Liver (tissue), 9 donors: ENCODE results near the gene CCDC33. TPM values are rescaled to one million over a fixed set of nuclear protein-coding genes. Genes with fewer than 3 reads are reported as not detected.

Experiments
- DNase-seq: peaks from one replicate; pipeline ENCODE4 v3.0.0-alpha.2; 2017; ENCODE audit warnings: low spot score
- H3K27ac ChIP-seq, 2 donors: one replicate each; pipeline ENCODE4 v1.7.0; 2013; ENCODE audit warnings: inconsistent platforms in 2 of 2, low read length in 2 of 2, control low read depth in 1 of 2, low read depth in 1 of 2, mild to moderate bottlenecking in 1 of 2
- H3K27me3 ChIP-seq, 4 donors: one replicate each; pipeline versions ENCODE4 v1.6.1 to v1.7.0; 2013; ENCODE audit warnings: low read length in 3 of 4, inconsistent platforms in 1 of 4, mild to moderate bottlenecking in 1 of 4, moderate library complexity in 1 of 4; ENCODE audit not compliant: control insufficient read depth in 4 of 4, insufficient read depth in 4 of 4
- H3K36me3 ChIP-seq, 4 donors: one replicate each; pipeline versions ENCODE4 v1.6.1 to v1.7.0; 2013; ENCODE audit warnings: low read length in 3 of 4, mild to moderate bottlenecking in 3 of 4, low read depth in 1 of 4, moderate library complexity in 1 of 4; ENCODE audit not compliant: control insufficient read depth in 4 of 4, insufficient read depth in 3 of 4
- H3K4me1 ChIP-seq, 4 donors: one replicate each; pipeline versions ENCODE4 v1.6.1 to v1.7.0; 2013; ENCODE audit warnings: low read length in 3 of 4, mild to moderate bottlenecking in 3 of 4, moderate library complexity in 1 of 4; ENCODE audit not compliant: control insufficient read depth in 4 of 4, insufficient read depth in 4 of 4
- H3K4me3 ChIP-seq, 3 donors: one replicate each; pipeline versions ENCODE4 v1.6.1 to v1.7.0; 2013; ENCODE audit warnings: low read length in 3 of 3, control low read depth in 1 of 3, low read depth in 1 of 3, mild to moderate bottlenecking in 1 of 3
- H3K9ac ChIP-seq, 2 donors: one replicate each; pipeline ENCODE4 v1.7.0; 2013; ENCODE audit warnings: low read length in 2 of 2, mild to moderate bottlenecking in 2 of 2, moderate library complexity in 2 of 2, control low read depth in 1 of 2, low read depth in 1 of 2
- H3K9me3 ChIP-seq, 4 donors: one replicate each; pipeline versions ENCODE4 v1.6.1 to v1.7.0; 2013; ENCODE audit warnings: low read length in 3 of 4; ENCODE audit not compliant: control insufficient read depth in 4 of 4
- ATF3 ChIP-seq: IDR thresholded peaks from 2 replicates; pipeline ENCODE4 v1.6.1; 2016; ENCODE audit warnings: antibody characterized with exemption
- CTCF ChIP-seq: fragments of 150-350 bp; IDR thresholded peaks from 2 replicates; pipeline ENCODE4 v1.5.1; 2017; ENCODE audit warnings: improper control_type of control experiment, low read depth, low read length; ENCODE audit not compliant: missing input control
- EGR1 ChIP-seq, 2 donors: IDR thresholded peaks; 2 replicates each; pipeline ENCODE4 v1.6.1; 2016 to 2018; ENCODE audit warnings: antibody characterized with exemption in 2 of 2, low read depth in 2 of 2
- FOXA1 ChIP-seq: IDR thresholded peaks from 2 replicates; pipeline ENCODE4 v1.6.1; 2016; ENCODE audit warnings: antibody characterized with exemption
- GABPA ChIP-seq, 2 donors: IDR thresholded peaks in 1 of 2; conservative IDR thresholded peaks in 1 of 2; 2 replicates each; pipeline ENCODE4 v1.6.1; 2016; ENCODE audit warnings: antibody characterized with exemption in 2 of 2, mild to moderate bottlenecking in 1 of 2, moderate library complexity in 1 of 2
- HNF4A ChIP-seq, 2 donors: conservative IDR thresholded peaks; 2 replicates each; pipeline ENCODE4 v1.6.1; 2016; ENCODE audit warnings: antibody characterized with exemption in 2 of 2, mild to moderate bottlenecking in 2 of 2
- JUND ChIP-seq, 2 donors: IDR thresholded peaks; 2 replicates each; pipeline ENCODE4 v1.6.1; 2016; ENCODE audit warnings: antibody characterized with exemption in 2 of 2
- MAX ChIP-seq: IDR thresholded peaks from 2 replicates; pipeline ENCODE4 v1.6.1; 2016; ENCODE audit warnings: antibody characterized with exemption
- NR2F2 ChIP-seq: IDR thresholded peaks from 2 replicates; pipeline ENCODE4 v1.6.1; 2016; ENCODE audit warnings: antibody characterized with exemption
- RAD21 ChIP-seq, 2 donors: IDR thresholded peaks; 2 replicates each; pipeline ENCODE4 v1.6.1; 2016; ENCODE audit warnings: antibody characterized with exemption in 2 of 2, mild to moderate bottlenecking in 2 of 2
- REST ChIP-seq: IDR thresholded peaks from 2 replicates; pipeline ENCODE4 v1.6.1; 2016; ENCODE audit warnings: antibody characterized with exemption, mild to moderate bottlenecking
- RXRA ChIP-seq, 2 donors: IDR thresholded peaks; 2 replicates each; pipeline ENCODE4 v1.6.1; 2017 to 2018; ENCODE audit warnings: antibody characterized with exemption in 2 of 2, mild to moderate bottlenecking in 1 of 2
- SP1 ChIP-seq: IDR thresholded peaks from 2 replicates; pipeline ENCODE4 v1.6.1; 2018; ENCODE audit warnings: antibody characterized with exemption, mild to moderate bottlenecking
- TAF1 ChIP-seq: conservative IDR thresholded peaks from 2 replicates; pipeline ENCODE4 v1.6.1; 2016; ENCODE audit warnings: antibody characterized with exemption, mild to moderate bottlenecking
- YY1 ChIP-seq: IDR thresholded peaks from 2 replicates; pipeline ENCODE4 v1.6.1; 2016; ENCODE audit warnings: antibody characterized with exemption, mild to moderate bottlenecking
- ZBTB33 ChIP-seq: IDR thresholded peaks from 2 replicates; pipeline ENCODE4 v1.6.1; 2016; ENCODE audit warnings: antibody characterized with exemption
- WGBS: extraction: QIAGEN DNeasy Blood & Tissue Kit; methylation state at CpG from one replicate; pipeline ENCODE4 v1.1.7; 2013; 5-methylcytosine and 5-hydroxymethylcytosine counted together
- polyA plus RNA-seq, 2 donors: library from polyadenylated mRNA; stranded (reverse) in 1 of 2; unstranded in 1 of 2; fragments of 200-250 nt in 1 of 2; fragments of >200 nt in 1 of 2; fragmentation: Nextera tagmentation in 1 of 2; extraction: Ambion mirVana in 1 of 2; gene quantifications; one replicate each; pipeline versions ENCODE4 v1.2.1 to v1.2.3, GENCODE V29; 2013 to 2015
- total RNA-seq, 2 donors: library from RNA; depleted of rRNA; stranded (reverse); fragments of >200 nt; gene quantifications; one replicate each; pipeline ENCODE4 v1.2.3, GENCODE V29; 2014
- donor health status: healthy.
- donor health status: healthy.
- donor health status: healthy.
- donor health status: healthy.
- donor health status: healthy.

CCDC33 gene
- total and polyA plus RNA-seq, 4 donors, result not detected

- no peaks in the 10 kb centered on the region for H3K9me3 ChIP-seq
- WGBS, result 95% methylated on average over 9 of the region's 9 CpGs
- TF ChIP-seq RXRA (IDR thresholded peaks at IDR 0.05) (no peak), MAX (no peak), FOXA1 (no peak), CTCF (no peak)
- no peaks in the 10 kb centered on the region for H3K36me3 ChIP-seq
- H3K4me1 ChIP-seq, result no peaks in the 10 kb centered on the region
- no peak for DNase-seq
- no peak overlapping the region for H3K9ac ChIP-seq
- H3K4me3 ChIP-seq, result no peak overlapping the region
- no peak overlapping the region for H3K27ac ChIP-seq
- peaks cover 0 to 6% (median 0%) of the 10 kb centered on the region in 4 donors for H3K27me3 ChIP-seq
Measured at GRCh38 chr15:74197176-74197965, 38.8 kb upstream of the CCDC33 start.

GRCh38 chr15:74199297-74199652, 36.9 kb upstream of the CCDC33 start:
- H3K27ac ChIP-seq, result no peak overlapping the region
- WGBS, result 90% methylated on average over 6 of the region's 6 CpGs
- no peak for TF ChIP-seq GABPA (IDR thresholded peaks at IDR 0.05 in 1 of 2, conservative IDR thresholded peaks at IDR 0.05 in 1 of 2)
- TF ChIP-seq CTCF, result no peak
- TF ChIP-seq ATF3, result no peak
- TF ChIP-seq TAF1, result no peak
- TF ChIP-seq JUND (IDR thresholded peaks at IDR 0.05), result no peak
- TF ChIP-seq EGR1 (IDR thresholded peaks at IDR 0.05; ENCODE audit: low read depth in 2 of 2), result no peak
- TF ChIP-seq MAX, result no peak
- TF ChIP-seq HNF4A (conservative IDR thresholded peaks at IDR 0.05), result no peak
- no peak for DNase-seq
- H3K4me3 ChIP-seq, result no peak overlapping the region
- no peaks in the 10 kb centered on the region for H3K9me3 ChIP-seq
- H3K9ac ChIP-seq, result no peak overlapping the region
- H3K36me3 ChIP-seq, result no peaks in the 10 kb centered on the region
- peaks cover 0 to 6% (median 3%) of the 10 kb centered on the region in 4 donors for H3K27me3 ChIP-seq
- no peaks in the 10 kb centered on the region for H3K4me1 ChIP-seq

GRCh38 chr15:74200412-74200815, 35.7 kb upstream of the CCDC33 start:
- H3K9ac ChIP-seq, result no peak overlapping the region
- H3K4me1 ChIP-seq, result no peaks in the 10 kb centered on the region
- no peaks in the 10 kb centered on the region for H3K36me3 ChIP-seq
- DNase-seq, result no peak
- H3K27me3 ChIP-seq, result peaks cover 0 to 6% (median 3%) of the 10 kb centered on the region in 4 donors
- H3K27ac ChIP-seq, result no peak overlapping the region
- WGBS, result 34% methylated on average over 1 of the region's 1 CpG
- H3K4me3 ChIP-seq, result no peak overlapping the region
- no peaks in the 10 kb centered on the region for H3K9me3 ChIP-seq
- no peak for TF ChIP-seq RXRA (IDR thresholded peaks at IDR 0.05)
- TF ChIP-seq JUND (IDR thresholded peaks at IDR 0.05), result no peak
- no peak for TF ChIP-seq FOXA1
- TF ChIP-seq YY1, result no peak
- TF ChIP-seq ZBTB33, result no peak
- TF ChIP-seq GABPA (IDR thresholded peaks at IDR 0.05 in 1 of 2, conservative IDR thresholded peaks at IDR 0.05 in 1 of 2), result no peak
- TF ChIP-seq SP1, result no peak
- no peak for TF ChIP-seq REST
- no peak for TF ChIP-seq RAD21 (IDR thresholded peaks at IDR 0.05)
- TF ChIP-seq EGR1 (IDR thresholded peaks at IDR 0.05; ENCODE audit: low read depth in 2 of 2), result no peak
- TF ChIP-seq HNF4A (conservative IDR thresholded peaks at IDR 0.05), result no peak
- no peak for TF ChIP-seq NR2F2
